Vagina (tissue), 2 donors: ENCODE results near the gene DNTT. TPM values are rescaled to one million over a fixed set of nuclear protein-coding genes. Genes with fewer than 3 reads are reported as not detected.

ENCODE experiments used
- DNase-seq, 2 donors: peaks; one replicate each; pipeline ENCODE4 v3.0.0-alpha.2; 2017; ENCODE audit errors: extremely low spot score in 2 of 2
- H3K27ac ChIP-seq: fragments of 200-600 bp; sonication (generic); one replicate; pipeline ENCODE4 v1.5.1; 2019
- H3K27me3 ChIP-seq: fragments of 200-600 bp; sonication (generic); one replicate; pipeline ENCODE4 v1.5.1; 2019
- H3K36me3 ChIP-seq, 2 donors: fragments of 200-600 bp; sonication (generic); one replicate each; pipeline ENCODE4 v1.5.1; 2017 to 2019
- H3K4me1 ChIP-seq: fragments of 200-600 bp; sonication (generic); one replicate; pipeline ENCODE4 v1.5.1; 2019
- H3K4me3 ChIP-seq, 2 donors: fragments of 200-600 bp; sonication (generic); 1 replicate in 1 of 2; 2 replicates in 1 of 2; pipeline ENCODE4 v1.5.1; 2016 to 2019
- H3K9me3 ChIP-seq: fragments of 200-600 bp; sonication (generic); one replicate; pipeline ENCODE4 v1.5.1; 2019
- POLR2A ChIP-seq, 2 donors: fragments of 450-650 bp; IDR thresholded peaks; one replicate each; pipeline ENCODE4 v1.6.1; 2017; ENCODE audit warnings: antibody characterized with exemption in 2 of 2, mild to moderate bottlenecking in 2 of 2, moderate library complexity in 2 of 2
- POLR2AphosphoS5 ChIP-seq, 2 donors: sonication (generic); formaldehyde crosslinking; IDR thresholded peaks; one replicate each; pipeline ENCODE4 v1.9.0; 2017; ENCODE audit warnings: antibody characterized with exemption in 2 of 2, mild to moderate bottlenecking in 2 of 2, low read depth in 1 of 2; ENCODE audit not compliant: insufficient read depth in 1 of 2
- intact Hi-C: fragments of 100-400 bp; cut with DNase I; formaldehyde crosslinking; loops from one replicate; pipeline ENCODE4 v1.15.1; 2023
- total RNA-seq: library from RNA; depleted of rRNA; stranded (reverse); fragments of >200 nt; gene quantifications from one replicate; pipeline ENCODE4 v1.2.3, GENCODE V29; 2016
- TF ChIP-seq, protein P1 (sequence below), 3 experiments: fragments of 450-650 bp in 2 of 3; fragments of 200-600 bp in 1 of 3; sonication (generic) in 1 of 3; IDR thresholded peaks; one replicate each; pipeline ENCODE4 v1.5.1; 2017 to 2019; ENCODE audit warnings: antibody characterized with exemption in 3 of 3, mild to moderate bottlenecking in 2 of 3, moderate library complexity in 2 of 3

The DNTT gene
- total RNA-seq, 1 donor from 2014 or later, result not detected

DNA sequence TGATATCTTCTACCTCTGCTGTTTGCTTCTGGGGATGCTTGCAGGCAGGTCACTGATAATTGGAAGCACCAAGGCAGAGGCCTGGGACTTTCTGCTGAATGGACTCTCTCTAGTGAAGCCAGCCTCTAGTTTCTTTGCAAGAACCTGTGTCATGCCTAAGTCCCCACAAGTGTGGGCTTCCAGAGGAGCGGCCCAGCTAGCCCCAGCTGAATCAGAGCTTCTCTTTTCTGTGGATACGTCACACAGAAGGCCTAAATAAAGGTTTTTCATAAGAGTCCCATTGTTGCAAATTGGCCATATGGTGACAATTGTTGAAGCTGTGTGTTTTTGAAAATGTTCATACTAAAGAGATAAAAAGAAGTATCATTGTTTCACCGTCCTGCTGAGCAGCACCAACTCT, 61.3 kb downstream of the DNTT start:
- Histone ChIP-seq H3K27ac (no peak overlapping the region), H3K4me3 (no peak overlapping the region), H3K36me3 (no peaks in the 10 kb centered on the region), H3K4me1 (no peaks in the 10 kb centered on the region), H3K27me3 (no peaks in the 10 kb centered on the region), H3K9me3 (no peaks in the 10 kb centered on the region)
- intact Hi-C loops, result no loop called here
- DNase-seq, result no peak
- TF ChIP-seq POLR2AphosphoS5 (IDR thresholded peaks at IDR 0.05; ENCODE audit: insufficient read depth in 1 of 2, low read depth in 1 of 2) (no peak), POLR2A (IDR thresholded peaks at IDR 0.05) (no peak)
- TF ChIP-seq, protein P1, sequence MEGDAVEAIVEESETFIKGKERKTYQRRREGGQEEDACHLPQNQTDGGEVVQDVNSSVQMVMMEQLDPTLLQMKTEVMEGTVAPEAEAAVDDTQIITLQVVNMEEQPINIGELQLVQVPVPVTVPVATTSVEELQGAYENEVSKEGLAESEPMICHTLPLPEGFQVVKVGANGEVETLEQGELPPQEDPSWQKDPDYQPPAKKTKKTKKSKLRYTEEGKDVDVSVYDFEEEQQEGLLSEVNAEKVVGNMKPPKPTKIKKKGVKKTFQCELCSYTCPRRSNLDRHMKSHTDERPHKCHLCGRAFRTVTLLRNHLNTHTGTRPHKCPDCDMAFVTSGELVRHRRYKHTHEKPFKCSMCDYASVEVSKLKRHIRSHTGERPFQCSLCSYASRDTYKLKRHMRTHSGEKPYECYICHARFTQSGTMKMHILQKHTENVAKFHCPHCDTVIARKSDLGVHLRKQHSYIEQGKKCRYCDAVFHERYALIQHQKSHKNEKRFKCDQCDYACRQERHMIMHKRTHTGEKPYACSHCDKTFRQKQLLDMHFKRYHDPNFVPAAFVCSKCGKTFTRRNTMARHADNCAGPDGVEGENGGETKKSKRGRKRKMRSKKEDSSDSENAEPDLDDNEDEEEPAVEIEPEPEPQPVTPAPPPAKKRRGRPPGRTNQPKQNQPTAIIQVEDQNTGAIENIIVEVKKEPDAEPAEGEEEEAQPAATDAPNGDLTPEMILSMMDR (IDR thresholded peaks at IDR 0.05), result no peak

GRCh38 chr10:96366508-96366907, 62.3 kb downstream of the DNTT start:
- TF ChIP-seq POLR2A (IDR thresholded peaks at IDR 0.05) (no peak), POLR2AphosphoS5 (IDR thresholded peaks at IDR 0.05; ENCODE audit: insufficient read depth in 1 of 2, low read depth in 1 of 2) (no peak)
- TF ChIP-seq, protein P1 (IDR thresholded peaks at IDR 0.05), result no peak
- H3K36me3 ChIP-seq, result no peaks in the 10 kb centered on the region
- H3K9me3 ChIP-seq, result no peaks in the 10 kb centered on the region
- intact Hi-C loops, result no loop called here
- no peak overlapping the region for H3K4me3 ChIP-seq
- no peaks in the 10 kb centered on the region for H3K27me3 ChIP-seq
- H3K27ac ChIP-seq, result no peak overlapping the region
- H3K4me1 ChIP-seq, result no peaks in the 10 kb centered on the region
- DNase-seq, result no peak

- Histone ChIP-seq H3K4me1 (no peaks in the 10 kb centered on the region), H3K9me3 (no peaks in the 10 kb centered on the region), H3K27ac (no peak overlapping the region), H3K4me3 (no peak overlapping the region), H3K27me3 (no peaks in the 10 kb centered on the region), H3K36me3 (no peaks in the 10 kb centered on the region)
- intact Hi-C loops, result no loop called here
- TF ChIP-seq POLR2AphosphoS5 (IDR thresholded peaks at IDR 0.05; ENCODE audit: insufficient read depth in 1 of 2, low read depth in 1 of 2) (no peak), POLR2A (IDR thresholded peaks at IDR 0.05) (no peak)
- TF ChIP-seq, protein P1 (IDR thresholded peaks at IDR 0.05), result no peak
- no peak for DNase-seq
Observed at GRCh38 chr10:96367470-96367869, 63.2 kb downstream of the DNTT start.

DNA sequence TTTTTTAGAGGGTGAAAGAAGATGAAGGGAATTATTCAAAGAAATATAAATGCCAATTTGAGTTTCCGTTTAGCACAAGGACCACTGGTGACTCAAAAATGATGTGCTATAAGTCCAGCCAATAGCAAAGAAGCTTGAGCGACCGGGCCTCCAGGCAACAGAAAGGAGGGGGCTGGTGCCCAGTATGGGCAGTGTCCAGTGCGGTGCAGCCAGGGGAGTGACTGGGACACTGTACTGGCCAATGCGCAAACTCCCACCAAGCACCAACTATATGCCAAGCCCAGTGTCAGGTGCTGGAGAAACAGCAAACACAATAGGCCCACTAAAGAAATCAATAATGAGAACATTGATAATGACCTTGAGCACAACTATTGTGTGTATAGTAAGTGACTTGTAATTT, 64.7 kb downstream of the DNTT start:
- no peaks in the 10 kb centered on the region for H3K4me1 ChIP-seq
- H3K4me3 ChIP-seq, result no peak overlapping the region
- H3K36me3 ChIP-seq, result no peaks in the 10 kb centered on the region
- H3K27ac ChIP-seq, result no peak overlapping the region
- no peak for TF ChIP-seq POLR2AphosphoS5 (IDR thresholded peaks at IDR 0.05; ENCODE audit: insufficient read depth in 1 of 2, low read depth in 1 of 2)
- TF ChIP-seq, protein P1 (IDR thresholded peaks at IDR 0.05), result no peak
- no peak for TF ChIP-seq POLR2A (IDR thresholded peaks at IDR 0.05)
- H3K9me3 ChIP-seq, result no peaks in the 10 kb centered on the region
- no peak for DNase-seq
- intact Hi-C loops, result no loop called here
- H3K27me3 ChIP-seq, result no peaks in the 10 kb centered on the region

GRCh38 chr10:96369890-96370583, 65.8 kb downstream of the DNTT start:
- Histone ChIP-seq H3K4me3 (no peak overlapping the region), H3K36me3 (no peaks in the 10 kb centered on the region), H3K27ac (no peak overlapping the region), H3K4me1 (peaks cover 6% of the 10 kb centered on the region), H3K27me3 (no peaks in the 10 kb centered on the region), H3K9me3 (no peaks in the 10 kb centered on the region)
- TF ChIP-seq, protein P1 (IDR thresholded peaks at IDR 0.05), result no peak
- TF ChIP-seq POLR2A (IDR thresholded peaks at IDR 0.05) (no peak), POLR2AphosphoS5 (IDR thresholded peaks at IDR 0.05; ENCODE audit: insufficient read depth in 1 of 2, low read depth in 1 of 2) (no peak)
- no peak for DNase-seq
- intact Hi-C loops, result no loop called here
